HuH-7 (cell line): ENCODE measurements around the gene ENPP7.

Experiments used
- DNase-seq: peaks from one replicate; pipeline ENCODE4 v3.0.0; 2011; ENCODE audit warnings: low spot score

Gene ENPP7

GRCh38 chr17:79732254-79732653 lies 1.5 kb downstream of the ENPP7 start:
- no peak for DNase-seq

GRCh38 chr17:79732804-79733691 lies 2.3 kb downstream of the ENPP7 start:
- no peak for DNase-seq

GRCh38 chr17:79733692-79734070 lies 2.9 kb downstream of the ENPP7 start:
- no peak for DNase-seq

GRCh38 chr17:79735096-79735495 lies 4.4 kb downstream of the ENPP7 start:
- no peak for DNase-seq

- no peak for DNase-seq
Observed at GRCh38 chr17:79737046-79737921, 6.5 kb downstream of the ENPP7 start.

- no peak for DNase-seq
Observed at GRCh38 chr17:79737922-79738578, 7.3 kb downstream of the ENPP7 start.

- no peak for DNase-seq
Observed at GRCh38 chr17:79738643-79739042, 7.9 kb downstream of the ENPP7 start.

GRCh38 chr17:79739148-79740062 lies 8.7 kb downstream of the ENPP7 start:
- DNase-seq = no peak

- DNase-seq = peak; percentile 74
Observed at GRCh38 chr17:79740413-79740812, 9.7 kb downstream of the ENPP7 start.

GRCh38 chr17:79741401-79741750 lies 10.6 kb downstream of the ENPP7 start:
- no peak for DNase-seq

GRCh38 chr17:79741751-79742588 lies 11.2 kb downstream of the ENPP7 start:
- DNase-seq = peak; percentile 93

GRCh38 chr17:79742589-79742918 lies 11.8 kb downstream of the ENPP7 start:
- DNase-seq = no peak

GRCh38 chr17:79742951-79743476 lies 12.3 kb downstream of the ENPP7 start:
- peak; percentile 95 for DNase-seq

GRCh38 chr17:79743614-79744013 lies 12.9 kb downstream of the ENPP7 start:
- no peak for DNase-seq

GRCh38 chr17:79745641-79746105 lies 14.9 kb downstream of the ENPP7 start:
- no peak for DNase-seq

GRCh38 chr17:79746889-79747507 lies 16.3 kb downstream of the ENPP7 start:
- no peak for DNase-seq

- DNase-seq = no peak
Observed at GRCh38 chr17:79747508-79748294, 17.0 kb downstream of the ENPP7 start.

- DNase-seq = no peak
Observed at GRCh38 chr17:79748295-79749099, 17.8 kb downstream of the ENPP7 start.
